ENCODE results near the gene TBC1D1. TPM values are rescaled to one million over a fixed set of nuclear protein-coding genes. Genes with fewer than 3 reads are reported as not detected.

TBC1D1 gene
- total and polyA plus RNA-seq, 2 donors (not counting 3 experiments of a cell fraction or from before 2014, with no cell fraction given), result 63.5 to 116 TPM

- H2AFZ ChIP-seq (ENCODE audit: low read depth, low read length), result no peak overlapping the region
- H3K4me2 ChIP-seq (ENCODE audit: insufficient read depth, low read length), result no peak overlapping the region
- CTCF ChIA-PET, result interaction anchor here (1.3 kb wide), 1 partner anchor 23 kb away, joined by 3 read pairs; no protein-coding TSS in a partner anchor
- H3K79me2 ChIP-seq (ENCODE audit: control insufficient read depth, insufficient read depth, low read length), result no peaks in the 10 kb centered on the region
- DNase-seq (ENCODE audit: low read depth, low spot score), result no peak
- FAIRE-seq, result no peak
- no peaks in the 10 kb centered on the region for H3K36me3 ChIP-seq (ENCODE audit: control insufficient read depth in 2 of 2, extremely low read depth in 1 of 2, insufficient read depth in 2 of 2, low read length in 2 of 2)
- no peak overlapping the region for H3K9ac ChIP-seq (replicated peaks; ENCODE audit: extremely low read depth, insufficient read depth, low read length)
- dilution Hi-C loops (cut with MboI; ENCODE audit: extremely low pct_ligation_motif_present, low sequenced_read_pairs), result no loop called here
- intact Hi-C loops (cut with micrococcal nuclease), result no loop called here
- H4K20me1 ChIP-seq (replicated peaks; ENCODE audit: control insufficient read depth, extremely low read depth, insufficient read depth, low read length), result no peaks in the 10 kb centered on the region
- BruUV-seq (replicated peaks), result no TSS peak
- peaks cover 4 to 8% of the 10 kb centered on the region in 2 experiments for H3K27me3 ChIP-seq (ENCODE audit: control insufficient read depth in 2 of 2, insufficient read depth in 2 of 2, low read length in 2 of 2)
- TF ChIP-seq POLR2AphosphoS5 (IDR thresholded peaks at IDR 0.05; ENCODE audit: insufficient read depth, low read depth, low read length), result no peak
- no peak for TF ChIP-seq POLR2A (IDR thresholded peaks at IDR 0.05; ENCODE audit: low read depth, low read length)
- TF ChIP-seq MAX (IDR thresholded peaks at IDR 0.05; ENCODE audit: insufficient read depth, insufficient read length), result no peak
- TF ChIP-seq JUN (IDR thresholded peaks at IDR 0.05; ENCODE audit: borderline replicate concordance, insufficient read depth, insufficient read length, low read depth), result no peak
- no peak for TF ChIP-seq FOS (IDR thresholded peaks at IDR 0.05; ENCODE audit: borderline replicate concordance, insufficient read depth, low read length)
- no peak for TF ChIP-seq MYC (IDR thresholded peaks at IDR 0.05; ENCODE audit: low read depth, low read length)
- no peak for TF ChIP-seq EZH2 (IDR thresholded peaks at IDR 0.05; ENCODE audit: borderline replicate concordance, low read depth, low read length, severe bottlenecking)
- no peak for TF ChIP-seq GATA2 (IDR thresholded peaks at IDR 0.05; ENCODE audit: insufficient read depth, insufficient read length, low read depth, low read length)
- TF ChIP-seq CTCF (IDR thresholded peaks at IDR 0.05; ENCODE audit: extremely low read depth in 1 of 2, insufficient read depth in 1 of 2, low read depth in 1 of 2, low read length in 2 of 2), result no peak
- H3K9me1 ChIP-seq (replicated peaks; ENCODE audit: control insufficient read depth, extremely low read depth, insufficient read depth, low read length), result no peaks in the 10 kb centered on the region
- POLR2A ChIA-PET, result no interaction called here
- no peaks in the 10 kb centered on the region for H3K4me1 ChIP-seq (ENCODE audit: control insufficient read depth, extremely low read depth, insufficient read depth, low read length)
- H3K27ac ChIP-seq (ENCODE audit: insufficient read depth, low read depth, low read length), result no peak overlapping the region
- no peak overlapping the region for H3K4me3 ChIP-seq (replicated peaks in 1 of 3; ENCODE audit: insufficient read depth in 1 of 3, low read depth in 1 of 3, low read length in 3 of 3)
- no peaks in the 10 kb centered on the region for H3K9me3 ChIP-seq (replicated peaks; ENCODE audit: control insufficient read depth, insufficient read depth, low read length)
These were observed 23.7 kb downstream of the TBC1D1 start for GRCh38 chr4:37914539-37914938.

All from endothelial cell of umbilical vein (primary cell).